AG09319 (cell line): ENCODE measurements around the gene ZNF680.

ENCODE experiments used
- DNase-seq: peaks from one replicate; pipeline ENCODE4 v3.0.0-alpha.2; 2010; ENCODE audit warnings: low read depth; ENCODE audit errors: extremely low read depth
- CTCF ChIP-seq: IDR thresholded peaks from 2 replicates; pipeline ENCODE4 v1.5.1; 2011; ENCODE audit warnings: low read depth, mild to moderate bottlenecking, inconsistent platforms, low read length, moderate library complexity

ZNF680 gene

GRCh38 chr7:64562626-64563278 lies at the start of gene ZNF680:
ZNF680 (minus strand) TSS chr7:64563071; CDS start chr7:64562954, 117 bp downstream.
- peak; percentile 82 for DNase-seq
- no peak for TF ChIP-seq CTCF

GRCh38 chr7:64612452-64612851 lies 49.6 kb upstream of the ZNF680 start:
- DNase-seq, result no peak
- no peak for TF ChIP-seq CTCF

- DNase-seq, result no peak
- no peak for TF ChIP-seq CTCF
Measured at GRCh38 chr7:64611717-64612116, 48.8 kb upstream of the ZNF680 start.

GRCh38 chr7:64610997-64611396 lies 48.1 kb upstream of the ZNF680 start:
- DNase-seq, result no peak
- TF ChIP-seq CTCF, result no peak

GRCh38 chr7:64608116-64608910 lies 45.4 kb upstream of the ZNF680 start:
- TF ChIP-seq CTCF, result no peak
- no peak for DNase-seq

- TF ChIP-seq CTCF, result no peak
- no peak for DNase-seq
Measured at GRCh38 chr7:64606385-64606784, 43.5 kb upstream of the ZNF680 start.

GRCh38 chr7:64603271-64603670 lies 40.4 kb upstream of the ZNF680 start:
- TF ChIP-seq CTCF, result no peak
- no peak for DNase-seq
